Measurements from ENCODE around the gene CD274.

- no peak for TF ChIP-seq CTCF (conservative IDR thresholded peaks at IDR 0.05; ENCODE audit: low read length)
- TF ChIP-seq EZH2phosphoT487 (IDR thresholded peaks at IDR 0.05; ENCODE audit: borderline replicate concordance), result no peak
Measured at GRCh38 chr9:5408596-5408995, 41.7 kb upstream of the CD274 start.
